ENCODE data around the gene PSD2.

DNA sequence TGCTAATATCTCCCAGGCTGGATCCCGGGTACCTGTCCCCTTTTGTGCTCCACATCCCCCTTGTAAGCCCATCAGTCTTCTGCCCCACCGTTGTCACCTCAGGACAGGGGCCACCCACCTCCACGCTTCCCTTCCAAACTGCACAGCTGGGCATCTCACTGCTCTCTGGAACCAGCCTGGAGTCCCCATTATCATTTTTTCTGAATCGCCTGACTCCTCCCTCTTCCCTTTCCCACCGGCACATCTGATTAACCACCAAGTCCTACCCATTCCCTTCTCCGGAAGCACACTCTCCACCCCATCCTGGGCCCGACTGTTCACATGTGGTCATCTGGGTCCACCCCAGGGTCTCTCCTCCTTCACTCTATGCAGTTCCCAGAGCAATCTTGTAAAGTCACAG is 53.9 kb downstream of the PSD2 start:
- TF ChIP-seq, protein P1, sequence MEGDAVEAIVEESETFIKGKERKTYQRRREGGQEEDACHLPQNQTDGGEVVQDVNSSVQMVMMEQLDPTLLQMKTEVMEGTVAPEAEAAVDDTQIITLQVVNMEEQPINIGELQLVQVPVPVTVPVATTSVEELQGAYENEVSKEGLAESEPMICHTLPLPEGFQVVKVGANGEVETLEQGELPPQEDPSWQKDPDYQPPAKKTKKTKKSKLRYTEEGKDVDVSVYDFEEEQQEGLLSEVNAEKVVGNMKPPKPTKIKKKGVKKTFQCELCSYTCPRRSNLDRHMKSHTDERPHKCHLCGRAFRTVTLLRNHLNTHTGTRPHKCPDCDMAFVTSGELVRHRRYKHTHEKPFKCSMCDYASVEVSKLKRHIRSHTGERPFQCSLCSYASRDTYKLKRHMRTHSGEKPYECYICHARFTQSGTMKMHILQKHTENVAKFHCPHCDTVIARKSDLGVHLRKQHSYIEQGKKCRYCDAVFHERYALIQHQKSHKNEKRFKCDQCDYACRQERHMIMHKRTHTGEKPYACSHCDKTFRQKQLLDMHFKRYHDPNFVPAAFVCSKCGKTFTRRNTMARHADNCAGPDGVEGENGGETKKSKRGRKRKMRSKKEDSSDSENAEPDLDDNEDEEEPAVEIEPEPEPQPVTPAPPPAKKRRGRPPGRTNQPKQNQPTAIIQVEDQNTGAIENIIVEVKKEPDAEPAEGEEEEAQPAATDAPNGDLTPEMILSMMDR (IDR thresholded peaks at IDR 0.05; ENCODE audit: low read depth, low read length), result no peak
- TF ChIP-seq, protein P2, sequence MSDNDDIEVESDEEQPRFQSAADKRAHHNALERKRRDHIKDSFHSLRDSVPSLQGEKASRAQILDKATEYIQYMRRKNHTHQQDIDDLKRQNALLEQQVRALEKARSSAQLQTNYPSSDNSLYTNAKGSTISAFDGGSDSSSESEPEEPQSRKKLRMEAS (IDR thresholded peaks at IDR 0.05; ENCODE audit: low read depth, low read length), result no peak

Measured in NB4 (cell line).